ENCODE data around the gene MYOM3.

The MYOM3 gene

DNA sequence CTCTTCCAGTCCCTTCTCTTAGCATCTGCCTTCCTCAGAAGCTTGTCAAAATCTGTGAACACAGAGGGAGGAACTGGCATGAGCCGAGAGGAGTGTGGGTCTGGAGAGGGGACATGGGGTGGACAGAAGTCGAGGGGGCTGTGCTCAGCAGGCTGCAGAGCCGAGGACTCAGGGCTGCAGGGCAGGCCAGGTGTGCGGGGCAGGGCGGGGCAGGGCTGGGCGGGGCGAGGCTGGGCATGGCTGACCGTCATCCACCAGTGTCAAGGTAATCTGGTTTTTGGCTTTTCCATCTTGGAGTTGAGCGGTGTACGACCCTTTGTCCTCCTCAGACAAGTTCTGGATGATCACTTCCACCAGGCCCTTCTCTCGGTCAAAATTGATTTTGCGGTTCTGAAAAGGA is 44.0 kb downstream of the MYOM3 start:
- H3K9ac ChIP-seq (ENCODE audit: low read length): no peak overlapping the region
- no peaks in the 10 kb centered on the region for H3K9me3 ChIP-seq (replicated peaks; ENCODE audit: insufficient read depth, low read length)
- H3K36me3 ChIP-seq (replicated peaks; ENCODE audit: insufficient read depth, low read length): no peaks in the 10 kb centered on the region
- DNase-seq: no peak
- no peaks in the 10 kb centered on the region for H3K9me2 ChIP-seq (replicated peaks; ENCODE audit: insufficient read depth, low read length)
- H3K4me1 ChIP-seq (ENCODE audit: low read length): no peaks in the 10 kb centered on the region
- H3K27ac ChIP-seq (ENCODE audit: low read length): no peak overlapping the region
- no peaks in the 10 kb centered on the region for H3F3A ChIP-seq (ENCODE audit: insufficient read depth, low read length)
- H3K27me3 ChIP-seq (replicated peaks; ENCODE audit: insufficient read depth, low read length): no peaks in the 10 kb centered on the region
- TF ChIP-seq EZH2 (optimal IDR thresholded peaks at IDR 0.05; ENCODE audit: low read depth, low read length): no peak
- no peak overlapping the region for H3K4me3 ChIP-seq (ENCODE audit: low read length)
- no peak overlapping the region for H3K4me2 ChIP-seq (ENCODE audit: low read depth, low read length)
- H2AFZ ChIP-seq (ENCODE audit: low read length): no peak overlapping the region
- no peaks in the 10 kb centered on the region for H4K20me1 ChIP-seq (ENCODE audit: insufficient read depth, low read length)
- H3K79me2 ChIP-seq (ENCODE audit: low read length): no peaks in the 10 kb centered on the region

DNA sequence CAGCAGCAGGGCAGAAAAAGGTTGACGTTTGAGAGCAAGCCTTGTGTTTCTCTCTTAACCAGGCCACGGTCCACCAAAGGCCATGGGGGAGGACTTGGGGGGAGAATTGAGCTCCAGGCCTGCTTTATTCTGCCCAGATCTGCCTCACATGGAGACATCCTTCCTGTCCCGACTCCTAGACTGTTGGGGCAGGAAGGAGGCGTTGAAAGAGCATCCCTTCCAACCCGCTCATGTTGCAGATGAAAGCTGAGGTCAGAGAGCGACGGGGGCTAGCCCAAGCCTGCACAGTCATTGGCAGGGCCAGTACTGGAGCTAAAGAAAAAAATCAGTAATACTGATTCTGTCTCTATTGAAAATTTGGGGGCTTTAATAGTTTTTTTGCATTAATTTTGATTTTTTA is 46.6 kb downstream of the MYOM3 start:
- Histone ChIP-seq H3K27ac (ENCODE audit: low read length) (no peak overlapping the region), H3K9me3 (replicated peaks; ENCODE audit: insufficient read depth, low read length) (no peaks in the 10 kb centered on the region), H3K36me3 (replicated peaks; ENCODE audit: insufficient read depth, low read length) (no peaks in the 10 kb centered on the region), H4K20me1 (ENCODE audit: insufficient read depth, low read length) (no peaks in the 10 kb centered on the region), H3K4me1 (ENCODE audit: low read length) (no peaks in the 10 kb centered on the region), H3K9ac (ENCODE audit: low read length) (no peak overlapping the region), H3K4me2 (ENCODE audit: low read depth, low read length) (no peak overlapping the region), H3K27me3 (replicated peaks; ENCODE audit: insufficient read depth, low read length) (no peaks in the 10 kb centered on the region), H3F3A (ENCODE audit: insufficient read depth, low read length) (no peaks in the 10 kb centered on the region), H3K79me2 (ENCODE audit: low read length) (no peaks in the 10 kb centered on the region), H3K9me2 (replicated peaks; ENCODE audit: insufficient read depth, low read length) (no peaks in the 10 kb centered on the region), H3K4me3 (ENCODE audit: low read length) (no peak overlapping the region), H2AFZ (ENCODE audit: low read length) (no peak overlapping the region)
- TF ChIP-seq, protein P1, sequence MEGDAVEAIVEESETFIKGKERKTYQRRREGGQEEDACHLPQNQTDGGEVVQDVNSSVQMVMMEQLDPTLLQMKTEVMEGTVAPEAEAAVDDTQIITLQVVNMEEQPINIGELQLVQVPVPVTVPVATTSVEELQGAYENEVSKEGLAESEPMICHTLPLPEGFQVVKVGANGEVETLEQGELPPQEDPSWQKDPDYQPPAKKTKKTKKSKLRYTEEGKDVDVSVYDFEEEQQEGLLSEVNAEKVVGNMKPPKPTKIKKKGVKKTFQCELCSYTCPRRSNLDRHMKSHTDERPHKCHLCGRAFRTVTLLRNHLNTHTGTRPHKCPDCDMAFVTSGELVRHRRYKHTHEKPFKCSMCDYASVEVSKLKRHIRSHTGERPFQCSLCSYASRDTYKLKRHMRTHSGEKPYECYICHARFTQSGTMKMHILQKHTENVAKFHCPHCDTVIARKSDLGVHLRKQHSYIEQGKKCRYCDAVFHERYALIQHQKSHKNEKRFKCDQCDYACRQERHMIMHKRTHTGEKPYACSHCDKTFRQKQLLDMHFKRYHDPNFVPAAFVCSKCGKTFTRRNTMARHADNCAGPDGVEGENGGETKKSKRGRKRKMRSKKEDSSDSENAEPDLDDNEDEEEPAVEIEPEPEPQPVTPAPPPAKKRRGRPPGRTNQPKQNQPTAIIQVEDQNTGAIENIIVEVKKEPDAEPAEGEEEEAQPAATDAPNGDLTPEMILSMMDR (IDR thresholded peaks at IDR 0.05; ENCODE audit: low read length): no peak
- TF ChIP-seq EZH2 (optimal IDR thresholded peaks at IDR 0.05; ENCODE audit: low read depth, low read length) (no peak), EZH2phosphoT487 (IDR thresholded peaks at IDR 0.05; ENCODE audit: low read length) (no peak)
- DNase-seq: no peak

DNA sequence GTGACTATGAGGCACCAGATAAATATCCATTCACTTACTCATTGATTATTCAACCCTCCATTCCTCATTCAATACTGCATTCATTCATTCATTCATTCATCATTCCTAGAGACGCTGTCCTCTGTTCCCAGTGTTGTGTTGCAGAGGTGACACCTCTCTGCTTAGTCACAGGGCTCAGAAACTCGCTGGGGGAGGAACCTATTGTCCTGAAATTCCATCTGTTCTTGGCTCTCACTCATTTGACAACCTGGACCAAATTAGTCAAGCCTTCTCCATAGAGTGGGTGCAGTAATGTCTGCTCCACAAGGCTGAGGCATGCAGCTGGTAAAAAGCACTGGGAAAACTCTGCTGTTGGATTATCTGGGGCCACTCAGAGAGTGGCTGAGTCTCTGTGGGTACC is 49.7 kb downstream of the MYOM3 start:
- H3K4me1 ChIP-seq (ENCODE audit: low read length): no peaks in the 10 kb centered on the region
- H3K79me2 ChIP-seq (ENCODE audit: low read length): no peaks in the 10 kb centered on the region
- H4K20me1 ChIP-seq (ENCODE audit: insufficient read depth, low read length): no peaks in the 10 kb centered on the region
- no peaks in the 10 kb centered on the region for H3K9me2 ChIP-seq (replicated peaks; ENCODE audit: insufficient read depth, low read length)
- no peak overlapping the region for H3K4me3 ChIP-seq (ENCODE audit: low read length)
- H3K27ac ChIP-seq (ENCODE audit: low read length): no peak overlapping the region
- no peaks in the 10 kb centered on the region for H3F3A ChIP-seq (ENCODE audit: insufficient read depth, low read length)
- no peak overlapping the region for H3K9ac ChIP-seq (ENCODE audit: low read length)
- TF ChIP-seq EZH2 (optimal IDR thresholded peaks at IDR 0.05; ENCODE audit: low read depth, low read length) (no peak), EZH2phosphoT487 (IDR thresholded peaks at IDR 0.05; ENCODE audit: low read length) (no peak)
- TF ChIP-seq, protein P1 (IDR thresholded peaks at IDR 0.05; ENCODE audit: low read length): no peak
- no peak for DNase-seq
- no peak overlapping the region for H3K4me2 ChIP-seq (ENCODE audit: low read depth, low read length)
- no peaks in the 10 kb centered on the region for H3K9me3 ChIP-seq (replicated peaks; ENCODE audit: insufficient read depth, low read length)
- no peaks in the 10 kb centered on the region for H3K27me3 ChIP-seq (replicated peaks; ENCODE audit: insufficient read depth, low read length)
- H2AFZ ChIP-seq (ENCODE audit: low read length): no peak overlapping the region
- H3K36me3 ChIP-seq (replicated peaks; ENCODE audit: insufficient read depth, low read length): no peaks in the 10 kb centered on the region

DNA sequence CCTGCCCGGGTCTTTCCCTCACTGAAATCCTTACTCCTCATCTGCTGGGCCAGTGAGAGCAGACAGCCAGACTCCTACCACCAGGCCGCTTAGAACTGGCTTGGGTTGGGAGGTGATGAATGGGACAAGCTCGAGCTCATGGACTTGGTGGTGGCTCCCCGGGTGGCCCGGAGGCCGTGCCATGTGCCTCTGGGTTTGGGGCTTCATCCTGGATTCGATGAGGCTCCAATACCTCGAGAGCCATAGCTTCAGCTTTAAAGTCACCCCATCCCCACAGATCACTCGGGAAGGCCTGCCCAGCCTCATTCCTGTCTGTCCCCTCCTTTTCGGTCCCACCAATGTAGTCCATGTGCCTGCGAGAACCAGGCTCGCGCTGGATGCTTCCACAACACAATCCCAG is 51.5 kb downstream of the MYOM3 start:
- no peak for TF ChIP-seq EZH2phosphoT487 (IDR thresholded peaks at IDR 0.05; ENCODE audit: low read length)
- no peak for TF ChIP-seq EZH2 (optimal IDR thresholded peaks at IDR 0.05; ENCODE audit: low read depth, low read length)
- TF ChIP-seq, protein P1 (IDR thresholded peaks at IDR 0.05; ENCODE audit: low read length): no peak
- no peaks in the 10 kb centered on the region for H3K27me3 ChIP-seq (replicated peaks; ENCODE audit: insufficient read depth, low read length)
- H3K36me3 ChIP-seq (replicated peaks; ENCODE audit: insufficient read depth, low read length): no peaks in the 10 kb centered on the region
- no peak overlapping the region for H2AFZ ChIP-seq (ENCODE audit: low read length)
- no peaks in the 10 kb centered on the region for H3K4me1 ChIP-seq (ENCODE audit: low read length)
- H3K79me2 ChIP-seq (ENCODE audit: low read length): no peaks in the 10 kb centered on the region
- H3K4me3 ChIP-seq (ENCODE audit: low read length): no peak overlapping the region
- H3K4me2 ChIP-seq (ENCODE audit: low read depth, low read length): no peak overlapping the region
- H3K9me2 ChIP-seq (replicated peaks; ENCODE audit: insufficient read depth, low read length): no peaks in the 10 kb centered on the region
- DNase-seq: no peak
- H3K9me3 ChIP-seq (replicated peaks; ENCODE audit: insufficient read depth, low read length): no peaks in the 10 kb centered on the region
- H3F3A ChIP-seq (ENCODE audit: insufficient read depth, low read length): no peaks in the 10 kb centered on the region
- no peak overlapping the region for H3K27ac ChIP-seq (ENCODE audit: low read length)
- H4K20me1 ChIP-seq (ENCODE audit: insufficient read depth, low read length): no peaks in the 10 kb centered on the region
- H3K9ac ChIP-seq (ENCODE audit: low read length): no peak overlapping the region
